Esophagus squamous epithelium (tissue), 5 donors: ENCODE results near the gene MPZL1. TPM values are rescaled to one million over a fixed set of nuclear protein-coding genes. Genes with fewer than 3 reads are reported as not detected.
"Not testable (repeated sequence)": the region's sequence is repeated elsewhere in the genome, so short reads cannot be mapped to it uniquely, and the experiment has no call there.

ENCODE experiments used
- DNase-seq: peaks from one replicate; lab custom pipeline; 2025; lab: John Stamatoyannopoulos, UW
- H3K27ac ChIP-seq, 4 donors: fragments of 200-600 bp; sonication (generic); one replicate each; pipeline ENCODE4 v1.5.1; 2016 to 2019; ENCODE audit warnings: mild to moderate bottlenecking in 1 of 4
- H3K27me3 ChIP-seq, 4 donors: fragments of 200-600 bp; sonication (generic); 1 replicate in 3 of 4; 2 replicates in 1 of 4; pipeline versions ENCODE4 v1.5.1 to v1.6.0; 2017 to 2021; ENCODE audit warnings: antibody characterized with exemption in 1 of 4
- H3K36me3 ChIP-seq, 3 donors: fragments of 200-600 bp; sonication (generic); one replicate each; pipeline ENCODE4 v1.5.1; 2016 to 2019
- H3K4me1 ChIP-seq, 3 donors: fragments of 200-600 bp; sonication (generic); one replicate each; pipeline ENCODE4 v1.5.1; 2017 to 2019
- H3K4me3 ChIP-seq, 4 donors: fragments of 200-600 bp; sonication (generic); 1 replicate in 3 of 4; 2 replicates in 1 of 4; pipeline ENCODE4 v1.5.1; 2016 to 2019; ENCODE audit warnings: mild to moderate bottlenecking in 2 of 4, moderate library complexity in 1 of 4
- H3K9me3 ChIP-seq, 3 donors: fragments of 200-600 bp; sonication (generic); one replicate each; pipeline ENCODE4 v1.5.1; 2016 to 2019
- POLR2A ChIP-seq, 4 donors: fragments of 450-650 bp; IDR thresholded peaks; one replicate each; pipeline ENCODE4 v1.6.1; 2017; ENCODE audit warnings: antibody characterized with exemption in 4 of 4, mild to moderate bottlenecking in 4 of 4, moderate library complexity in 3 of 4
- WGBS, 2 donors: methylation state at CpG; one replicate each; pipeline ENCODE4 v1.1.5; 2018; 5-methylcytosine and 5-hydroxymethylcytosine counted together
- intact Hi-C: fragments of 100-400 bp; cut with DNase I; formaldehyde crosslinking; loops from one replicate; pipeline ENCODE4 v1.15.0; 2022
- total RNA-seq, 4 donors: library from RNA; depleted of rRNA; stranded (reverse); fragments of >200 nt; gene quantifications; one replicate each; pipeline ENCODE4 v1.1.0, GENCODE V29; 2016
- TF ChIP-seq, protein P1 (sequence below), 6 experiments: fragments of 450-650 bp in 4 of 6; fragments of 200-600 bp in 2 of 6; sonication (generic) in 2 of 6; IDR thresholded peaks; one replicate each; pipeline ENCODE4 v1.5.1; 2016 to 2019; ENCODE audit warnings: antibody characterized with exemption in 6 of 6, mild to moderate bottlenecking in 4 of 6, moderate library complexity in 4 of 6
- donor health status: DM: yes; HTN: yes; CAD: no.

The MPZL1 gene
- total RNA-seq, 4 donors from 2014 or later = 36.6 to 80.5 (median 74.3) TPM

GRCh38 chr1:167715157-167715999 is 6.4 kb upstream of the MPZL1 start:
- Histone ChIP-seq H3K4me1 (peaks cover 0 to 36% (median 7%) of the 10 kb centered on the region in 3 donors), H3K9me3 (no peaks in the 10 kb centered on the region), H3K4me3 (peak overlapping the region; percentile 46 to 83 (median 71)), H3K27me3 (no peaks in the 10 kb centered on the region), H3K27ac (peak overlapping the region; percentile 85 to 92 (median 92)), H3K36me3 (no peaks in the 10 kb centered on the region)
- 0% methylated on average over 25 to 26 of the region's 26 CpGs for WGBS, 2 donors
- no peak for DNase-seq
- TF ChIP-seq, protein P1, sequence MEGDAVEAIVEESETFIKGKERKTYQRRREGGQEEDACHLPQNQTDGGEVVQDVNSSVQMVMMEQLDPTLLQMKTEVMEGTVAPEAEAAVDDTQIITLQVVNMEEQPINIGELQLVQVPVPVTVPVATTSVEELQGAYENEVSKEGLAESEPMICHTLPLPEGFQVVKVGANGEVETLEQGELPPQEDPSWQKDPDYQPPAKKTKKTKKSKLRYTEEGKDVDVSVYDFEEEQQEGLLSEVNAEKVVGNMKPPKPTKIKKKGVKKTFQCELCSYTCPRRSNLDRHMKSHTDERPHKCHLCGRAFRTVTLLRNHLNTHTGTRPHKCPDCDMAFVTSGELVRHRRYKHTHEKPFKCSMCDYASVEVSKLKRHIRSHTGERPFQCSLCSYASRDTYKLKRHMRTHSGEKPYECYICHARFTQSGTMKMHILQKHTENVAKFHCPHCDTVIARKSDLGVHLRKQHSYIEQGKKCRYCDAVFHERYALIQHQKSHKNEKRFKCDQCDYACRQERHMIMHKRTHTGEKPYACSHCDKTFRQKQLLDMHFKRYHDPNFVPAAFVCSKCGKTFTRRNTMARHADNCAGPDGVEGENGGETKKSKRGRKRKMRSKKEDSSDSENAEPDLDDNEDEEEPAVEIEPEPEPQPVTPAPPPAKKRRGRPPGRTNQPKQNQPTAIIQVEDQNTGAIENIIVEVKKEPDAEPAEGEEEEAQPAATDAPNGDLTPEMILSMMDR (IDR thresholded peaks at IDR 0.05) = peak; percentile 72 to 95 (median 82)
- TF ChIP-seq POLR2A (IDR thresholded peaks at IDR 0.05) = peak in 1 of 4 donors; percentile 22
- intact Hi-C loops = loop anchor here (5.0 kb wide), 1 partner anchor 87 kb away; no protein-coding TSS in a partner anchor

GRCh38 chr1:167716000-167716271 is 5.8 kb upstream of the MPZL1 start:
- peak overlapping the region; percentile 24 to 83 (median 71) for H3K4me3 ChIP-seq
- peak overlapping the region; percentile 28 to 92 (median 78) for H3K27ac ChIP-seq
- H3K27me3 ChIP-seq = no peaks in the 10 kb centered on the region
- intact Hi-C loops = loop anchor here (5.0 kb wide), 1 partner anchor 86 kb away; no protein-coding TSS in a partner anchor
- no peaks in the 10 kb centered on the region for H3K36me3 ChIP-seq
- TF ChIP-seq POLR2A (IDR thresholded peaks at IDR 0.05) = no peak
- TF ChIP-seq, protein P1 (IDR thresholded peaks at IDR 0.05) = no peak
- 1% methylated on average over 4 of the region's 4 CpGs for WGBS, 2 donors
- no peaks in the 10 kb centered on the region for H3K9me3 ChIP-seq
- peaks cover 0 to 39% (median 7%) of the 10 kb centered on the region in 3 donors for H3K4me1 ChIP-seq
- DNase-seq = no peak

DNA sequence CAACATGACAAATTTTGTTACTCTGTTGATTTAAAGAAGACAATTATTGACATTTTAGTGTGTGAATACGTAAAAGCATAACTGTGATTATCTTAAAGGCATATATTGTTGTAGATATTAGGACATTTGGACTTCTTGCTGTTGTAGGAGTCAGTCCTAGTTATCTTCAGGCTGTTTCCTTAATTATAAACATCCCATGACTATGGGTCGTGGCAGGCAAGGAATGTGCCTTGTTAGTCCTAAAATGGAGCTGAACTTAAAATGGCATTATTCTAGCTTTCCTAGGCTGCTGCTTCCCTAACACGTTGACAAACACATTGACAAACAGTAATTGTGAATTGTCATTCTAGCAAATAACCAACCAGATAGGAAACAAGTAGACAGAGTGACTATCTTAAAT is 4.4 kb upstream of the MPZL1 start:
- intact Hi-C loops = loop anchor here (5.0 kb wide), 1 partner anchor 85 kb away; no protein-coding TSS in a partner anchor
- Histone ChIP-seq H3K9me3 (no peaks in the 10 kb centered on the region), H3K36me3 (no peaks in the 10 kb centered on the region), H3K4me1 (peaks cover 0 to 40% (median 7%) of the 10 kb centered on the region in 3 donors), H3K4me3 (no peak overlapping the region), H3K27me3 (no peaks in the 10 kb centered on the region), H3K27ac (no peak overlapping the region)
- no peak for DNase-seq
- TF ChIP-seq, protein P1 (IDR thresholded peaks at IDR 0.05) = no peak
- no peak for TF ChIP-seq POLR2A (IDR thresholded peaks at IDR 0.05)
- WGBS, 2 donors = 82 to 88% methylated on average over 3 of the region's 3 CpGs

DNA sequence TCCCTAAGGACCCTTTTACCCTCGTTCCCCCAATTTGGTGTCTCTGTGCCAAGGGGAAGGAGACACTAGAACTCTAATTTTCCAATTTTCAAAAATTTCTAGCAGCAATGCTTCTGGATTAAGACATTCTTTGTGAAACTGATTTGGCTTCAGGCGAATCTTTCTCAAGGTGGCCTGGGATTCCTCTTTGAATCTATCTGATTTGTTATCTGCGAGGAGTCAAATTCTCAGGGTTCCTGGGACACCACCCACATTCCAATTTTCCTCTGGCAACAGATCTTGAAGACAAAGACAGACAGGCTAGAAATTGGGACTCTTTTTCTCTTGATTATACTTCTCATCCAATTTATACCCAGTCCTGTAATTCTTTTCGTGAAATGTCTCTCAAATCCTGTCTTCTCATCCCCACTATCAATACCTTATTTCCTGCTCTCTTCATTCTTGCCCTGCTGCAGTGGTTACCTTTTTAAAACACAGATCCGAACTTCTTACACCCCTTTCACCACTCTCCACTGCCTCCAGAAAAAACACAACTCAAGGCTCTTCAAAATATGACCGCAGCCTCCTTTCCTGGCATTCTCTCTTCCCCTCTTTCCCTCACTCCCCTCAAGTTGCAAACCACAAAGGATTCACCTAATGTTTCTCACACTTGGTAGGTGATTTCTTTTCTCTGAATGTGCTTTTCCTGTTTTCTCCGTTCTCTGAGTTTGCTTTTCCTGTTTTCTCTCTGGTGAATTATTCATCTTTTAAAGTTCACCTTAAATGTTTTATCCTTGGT is 2.7 kb upstream of the MPZL1 start:
- Histone ChIP-seq H3K4me3 (no peak overlapping the region), H3K36me3 (no peaks in the 10 kb centered on the region), H3K27me3 (no peaks in the 10 kb centered on the region), H3K27ac (no peak overlapping the region), H3K4me1 (peaks cover 9 to 46% (median 11%) of the 10 kb centered on the region in 3 donors), H3K9me3 (no peaks in the 10 kb centered on the region)
- TF ChIP-seq POLR2A (IDR thresholded peaks at IDR 0.05) = no peak
- TF ChIP-seq, protein P1 (IDR thresholded peaks at IDR 0.05) = no peak
- intact Hi-C loops = loop anchor here (5.0 kb wide), 1 partner anchor 83 kb away; no protein-coding TSS in a partner anchor
- 79 to 85% methylated on average over 7 of the region's 7 CpGs for WGBS, 2 donors
- no peak for DNase-seq

GRCh38 chr1:167719715-167720421 is 1.9 kb upstream of the MPZL1 start:
- DNase-seq, H3K9me3 ChIP-seq, H3K27me3 ChIP-seq, H3K27ac ChIP-seq, H3K4me3 ChIP-seq, H3K36me3 ChIP-seq: not testable (repeated sequence)
- WGBS, 2 donors = 82 to 87% methylated on average over 23 of the region's 25 CpGs
- H3K4me1 ChIP-seq = peaks cover 10 to 50% (median 15%) of the 10 kb centered on the region in 3 donors
- intact Hi-C loops = loop anchor here (5.0 to 10.0 kb wide), 2 partner anchors 65 to 82 kb away; no protein-coding TSS in a partner anchor
